RWPE2 (cell line): Measurements from ENCODE around the gene ST3GAL5.

Source experiments
- ATAC-seq: fragments of 200-7000 bp; cut with Tn5 transposase; 3 replicates; pipeline ENCODE4 v1.9.1; 2021; ENCODE audit warnings: low read depth
- DNase-seq: peaks from one replicate; pipeline ENCODE4 v3.0.0-alpha.2; 2020; ENCODE audit warnings: low spot score
- H3K27ac ChIP-seq: fragments of 450-650 bp; 2 replicates; pipeline ENCODE4 v1.5.1; 2017; ENCODE audit warnings: mild to moderate bottlenecking; ENCODE audit not compliant: poor library complexity, severe bottlenecking
- H3K27me3 ChIP-seq: fragments of 250-450 bp; sonication (Bioruptor Pico); 2 replicates; pipeline ENCODE4 v1.5.1; 2021; ENCODE audit warnings: mild to moderate bottlenecking, moderate library complexity; ENCODE audit not compliant: insufficient read depth, poor library complexity, severe bottlenecking
- H3K36me3 ChIP-seq: fragments of 250-450 bp; sonication (Bioruptor Pico); 2 replicates; pipeline ENCODE4 v1.5.1; 2020; ENCODE audit warnings: low read depth, mild to moderate bottlenecking, moderate library complexity
- H3K4me1 ChIP-seq: fragments of 250-450 bp; sonication (Bioruptor Pico); 2 replicates; pipeline ENCODE4 v1.5.1; 2021; ENCODE audit warnings: mild to moderate bottlenecking, moderate library complexity; ENCODE audit not compliant: insufficient read depth, poor library complexity, severe bottlenecking
- H3K4me3 ChIP-seq: fragments of 250-450 bp; sonication (Bioruptor Pico); 2 replicates; pipeline ENCODE4 v1.5.1; 2021; ENCODE audit warnings: mild to moderate bottlenecking, moderate library complexity; ENCODE audit not compliant: severe bottlenecking
- H3K9me3 ChIP-seq: fragments of 250-450 bp; sonication (Bioruptor Pico); 2 replicates; pipeline ENCODE4 v1.5.1; 2021; ENCODE audit warnings: mild to moderate bottlenecking, moderate library complexity; ENCODE audit not compliant: severe bottlenecking
- TF ChIP-seq, protein P1 (sequence below): fragments of 450-650 bp; IDR thresholded peaks from one replicate; pipeline ENCODE4 v1.5.1; 2017; ENCODE audit warnings: mild to moderate bottlenecking, moderate library complexity; ENCODE audit not compliant: poor library complexity, severe bottlenecking

ST3GAL5 gene

DNA sequence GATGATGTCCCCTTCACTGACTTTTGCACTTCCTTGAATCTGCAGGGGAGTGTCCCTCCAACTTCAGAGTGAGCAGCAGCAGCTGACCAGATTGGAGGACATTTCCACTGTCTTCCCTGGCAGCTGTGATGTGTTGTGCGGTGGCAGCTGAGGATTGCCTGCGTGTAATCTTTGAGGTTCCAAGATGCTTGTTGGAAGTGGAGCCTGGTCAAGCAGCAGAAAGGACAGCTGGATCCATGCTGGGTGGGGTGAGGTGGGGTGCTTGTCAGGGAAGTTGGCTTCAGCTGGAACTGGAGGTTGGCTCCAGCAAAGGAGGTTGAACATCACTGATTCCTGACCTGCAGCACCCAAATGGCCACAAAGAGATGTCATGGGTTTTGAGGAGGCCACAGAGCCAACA lies 64.8 kb downstream of the ST3GAL5 start:
- DNase-seq (no peak), ATAC-seq (no peak)

DNA sequence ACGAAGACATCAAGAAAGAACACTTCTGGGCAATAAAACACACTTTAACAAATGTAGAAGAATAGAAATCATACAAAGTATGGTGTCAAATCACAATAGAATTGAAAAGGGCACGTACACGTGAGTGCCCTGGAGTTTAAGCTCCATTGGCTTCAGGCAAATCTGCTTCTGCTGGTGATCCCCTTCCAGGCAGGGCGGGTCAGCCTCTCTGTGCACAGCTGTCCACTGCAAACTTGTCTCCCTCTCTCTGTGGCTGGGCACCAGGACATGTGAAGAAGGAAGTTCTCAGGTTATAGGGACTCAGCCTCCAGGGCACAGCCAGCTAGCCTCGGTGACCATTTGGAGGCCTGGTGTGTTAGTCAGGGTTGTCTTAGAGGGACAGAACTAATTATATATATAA lies 66.0 kb downstream of the ST3GAL5 start:
- TF ChIP-seq, protein P1, sequence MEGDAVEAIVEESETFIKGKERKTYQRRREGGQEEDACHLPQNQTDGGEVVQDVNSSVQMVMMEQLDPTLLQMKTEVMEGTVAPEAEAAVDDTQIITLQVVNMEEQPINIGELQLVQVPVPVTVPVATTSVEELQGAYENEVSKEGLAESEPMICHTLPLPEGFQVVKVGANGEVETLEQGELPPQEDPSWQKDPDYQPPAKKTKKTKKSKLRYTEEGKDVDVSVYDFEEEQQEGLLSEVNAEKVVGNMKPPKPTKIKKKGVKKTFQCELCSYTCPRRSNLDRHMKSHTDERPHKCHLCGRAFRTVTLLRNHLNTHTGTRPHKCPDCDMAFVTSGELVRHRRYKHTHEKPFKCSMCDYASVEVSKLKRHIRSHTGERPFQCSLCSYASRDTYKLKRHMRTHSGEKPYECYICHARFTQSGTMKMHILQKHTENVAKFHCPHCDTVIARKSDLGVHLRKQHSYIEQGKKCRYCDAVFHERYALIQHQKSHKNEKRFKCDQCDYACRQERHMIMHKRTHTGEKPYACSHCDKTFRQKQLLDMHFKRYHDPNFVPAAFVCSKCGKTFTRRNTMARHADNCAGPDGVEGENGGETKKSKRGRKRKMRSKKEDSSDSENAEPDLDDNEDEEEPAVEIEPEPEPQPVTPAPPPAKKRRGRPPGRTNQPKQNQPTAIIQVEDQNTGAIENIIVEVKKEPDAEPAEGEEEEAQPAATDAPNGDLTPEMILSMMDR: no peak
- ATAC-seq (no peak), DNase-seq (no peak)
- Histone ChIP-seq H3K36me3 (no peaks in the 10 kb centered on the region), H3K27ac (no peak overlapping the region), H3K27me3 (no peaks in the 10 kb centered on the region), H3K9me3 (no peaks in the 10 kb centered on the region), H3K4me3 (no peak overlapping the region), H3K4me1 (no peaks in the 10 kb centered on the region)

More for the DNA sequence above, 64.8 kb downstream of the ST3GAL5 start:
- TF ChIP-seq, protein P1: no peak
- H3K4me1 ChIP-seq: no peaks in the 10 kb centered on the region
- no peak overlapping the region for H3K4me3 ChIP-seq
- no peak overlapping the region for H3K27ac ChIP-seq
- no peaks in the 10 kb centered on the region for H3K36me3 ChIP-seq
- no peaks in the 10 kb centered on the region for H3K27me3 ChIP-seq
- no peaks in the 10 kb centered on the region for H3K9me3 ChIP-seq

DNA sequence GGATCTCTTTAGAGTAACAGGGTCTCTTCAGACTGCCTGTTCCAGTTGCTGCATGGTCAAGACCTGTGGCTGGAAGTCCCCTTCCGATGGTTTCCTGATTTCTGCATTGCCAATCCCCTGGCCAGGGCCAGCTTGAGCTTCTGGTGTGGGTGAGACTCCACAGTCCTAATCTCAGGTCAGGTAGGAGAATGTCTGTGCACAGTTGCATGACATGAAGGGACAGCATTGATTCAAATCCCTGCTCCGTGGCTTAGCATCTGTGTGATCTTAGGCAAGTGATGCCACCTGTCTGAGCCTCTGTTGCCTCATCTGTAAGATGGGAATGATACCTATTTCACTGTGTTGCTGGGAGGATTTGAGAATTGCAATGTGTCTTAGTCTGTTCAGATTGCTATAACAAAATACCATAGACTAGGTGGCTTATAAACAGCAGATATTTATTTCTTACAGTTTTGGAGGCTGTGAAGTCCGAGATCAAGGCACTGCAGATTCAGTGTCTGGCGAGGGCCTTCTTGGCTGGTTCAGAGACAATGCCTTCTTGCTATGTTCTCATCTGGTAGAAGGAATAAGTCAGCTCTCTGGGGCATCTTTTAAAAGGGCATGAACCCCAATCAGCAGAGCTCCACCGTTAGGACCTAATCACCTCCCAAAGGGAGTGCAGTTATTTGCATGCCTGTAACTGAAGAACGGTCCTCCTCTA lies 68.8 kb downstream of the ST3GAL5 start:
- ATAC-seq: no peak
- no peaks in the 10 kb centered on the region for H3K9me3 ChIP-seq
- TF ChIP-seq, protein P1: no peak

DNA sequence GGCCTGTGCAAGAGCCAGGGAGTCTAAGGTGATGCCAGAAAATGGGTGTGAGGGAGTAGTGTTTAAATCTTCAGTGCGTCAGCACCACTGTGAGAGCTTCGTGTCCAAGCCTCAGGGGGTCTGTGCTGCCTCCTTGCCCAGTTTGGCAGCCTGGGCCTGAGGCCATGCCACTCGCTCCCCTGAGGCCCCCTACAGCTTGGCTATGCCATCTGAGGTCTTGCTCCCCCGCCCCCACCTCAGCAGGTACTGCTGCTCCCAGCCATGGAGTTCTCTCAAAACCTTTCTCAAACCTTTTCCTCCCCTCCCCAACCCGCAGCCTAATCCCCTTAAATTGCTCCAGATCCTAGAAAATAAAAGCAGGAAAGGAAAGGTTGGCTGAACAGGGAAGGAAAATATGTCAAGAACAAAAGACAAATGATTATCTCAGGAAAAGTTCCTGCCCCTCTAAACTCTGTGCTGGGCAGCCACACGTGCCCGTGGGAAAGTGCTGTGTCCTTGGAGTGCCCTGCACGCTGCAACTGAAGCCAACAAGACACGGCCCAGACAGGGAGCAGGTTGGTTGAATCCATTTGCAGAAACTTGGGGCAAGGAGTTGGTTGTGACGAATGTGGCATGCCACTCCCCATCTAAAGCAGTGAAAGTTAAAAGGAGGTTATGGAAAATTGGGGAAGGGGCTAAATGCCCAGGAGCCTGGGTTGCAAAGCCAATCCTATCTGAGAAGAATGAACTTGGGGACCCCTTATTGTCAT lies 73.8 kb downstream of the ST3GAL5 start:
- H3K4me1 ChIP-seq: no peaks in the 10 kb centered on the region
- H3K9me3 ChIP-seq: no peaks in the 10 kb centered on the region
- no peaks in the 10 kb centered on the region for H3K27me3 ChIP-seq
- DNase-seq (no peak), ATAC-seq (no peak)
- H3K27ac ChIP-seq: no peak overlapping the region
- H3K4me3 ChIP-seq: no peak overlapping the region
- H3K36me3 ChIP-seq: no peaks in the 10 kb centered on the region
- TF ChIP-seq, protein P1: no peak

More for the DNA sequence above, 68.8 kb downstream of the ST3GAL5 start:
- Histone ChIP-seq H3K27ac (no peak overlapping the region), H3K27me3 (no peaks in the 10 kb centered on the region), H3K4me3 (no peak overlapping the region), H3K36me3 (no peaks in the 10 kb centered on the region), H3K4me1 (no peaks in the 10 kb centered on the region)
- DNase-seq: no peak
